HepG2 (cell line): ENCODE results near the gene VEZF1. TPM values are rescaled to one million over a fixed set of nuclear protein-coding genes. Genes with fewer than 3 reads are reported as not detected.

Experiments
- GATAD2A ChIP-seq: IDR thresholded peaks from 2 replicates; pipeline ENCODE4 v1.6.1; 2016
- IKZF4 ChIP-seq: sonication (generic); formaldehyde crosslinking; IDR thresholded peaks from 2 replicates; pipeline ENCODE4 v1.5.1; 2020; ENCODE audit warnings: borderline replicate concordance, mild to moderate bottlenecking, low read depth, missing genetic modification reagents; ENCODE audit errors: not compliant biosample characterization
- KDM6A ChIP-seq: IDR thresholded peaks from 2 replicates; pipeline ENCODE4 v1.6.1; 2016; ENCODE audit warnings: low read depth
- NFE2 ChIP-seq: sonication (generic); formaldehyde crosslinking; IDR thresholded peaks from 2 replicates; pipeline ENCODE4 v1.4.0; 2020; ENCODE audit warnings: missing genetic modification reagents
- PHF21A ChIP-seq: sonication (generic); formaldehyde crosslinking; IDR thresholded peaks from 2 replicates; pipeline ENCODE4 v1.5.0; 2020; ENCODE audit warnings: mild to moderate bottlenecking, missing genetic modification reagents
- RAD21 ChIP-seq: fragments of 450-650 bp; formaldehyde crosslinking; IDR thresholded peaks from 2 replicates; pipeline ENCODE4 v1.5.0; 2020; ENCODE audit warnings: mild to moderate bottlenecking
- RORA ChIP-seq: sonication (generic); formaldehyde crosslinking; IDR thresholded peaks from 2 replicates; pipeline ENCODE4 v1.5.0; 2020; ENCODE audit warnings: mild to moderate bottlenecking, missing genetic modification reagents, moderate library complexity
- ZNF317 ChIP-seq: sonication (generic); formaldehyde crosslinking; IDR thresholded peaks from 2 replicates; pipeline ENCODE4 v1.5.0; 2020; ENCODE audit warnings: mild to moderate bottlenecking, missing genetic modification reagents
- ZNF335 ChIP-seq: sonication (generic); formaldehyde crosslinking; IDR thresholded peaks from 2 replicates; pipeline ENCODE4 v1.4.0; 2020; ENCODE audit warnings: missing genetic modification reagents
- ZNF367 ChIP-seq: sonication (generic); formaldehyde crosslinking; IDR thresholded peaks from 2 replicates; pipeline ENCODE4 v1.4.0; 2020; ENCODE audit warnings: missing genetic modification reagents, borderline replicate concordance
- polyA plus RNA-seq, 8 experiments: library from polyadenylated mRNA; depleted of rRNA in 3 of 8; stranded (reverse) in 7 of 8; unstranded in 1 of 8; fragments of >200 nt; fragmentation: Illumina TruSeq in 4 of 8; extraction: Trizol in 4 of 8; gene quantifications; 2 replicates each; pipeline versions ENCODE4 v1.2.1 to v1.2.3, GENCODE V29; 2011 to 2016; ENCODE audit warnings: low read depth in 4 of 8, missing spikeins in 1 of 8, mixed read lengths in 1 of 8; ENCODE audit not compliant: insufficient read depth in 1 of 8
- total RNA-seq, 5 experiments: library from RNA; depleted of rRNA; stranded (reverse); fragments of >200 nt; fragmentation: Illumina TruSeq; extraction: Trizol; gene quantifications; 2 replicates each; pipeline ENCODE4 v1.2.3, GENCODE V29; 2016; ENCODE audit warnings: low read depth in 1 of 5
- TF ChIP-seq, protein P1 (sequence below): sonication (generic); formaldehyde crosslinking; IDR thresholded peaks from 2 replicates; pipeline ENCODE4 v1.5.0; 2020; ENCODE audit warnings: mild to moderate bottlenecking, missing genetic modification reagents
- TF ChIP-seq, protein P2 (sequence below): sonication (generic); formaldehyde crosslinking; IDR thresholded peaks from 2 replicates; pipeline ENCODE4 v1.9.0; 2022; ENCODE audit warnings: missing genetic modification reagents, mild to moderate bottlenecking, borderline replicate concordance
- TF ChIP-seq, protein P3 (sequence below): IDR thresholded peaks from 2 replicates; pipeline ENCODE4 v1.6.1; 2016; ENCODE audit warnings: low read depth
- TF ChIP-seq, protein P4 (sequence below): sonication (generic); formaldehyde crosslinking; IDR thresholded peaks from 2 replicates; pipeline ENCODE4 v1.4.0; 2020; ENCODE audit warnings: mild to moderate bottlenecking, missing genetic modification reagents
- TF ChIP-seq, protein P5 (sequence below): sonication (generic); formaldehyde crosslinking; IDR thresholded peaks from 2 replicates; pipeline ENCODE4 v1.4.0; 2020; ENCODE audit warnings: missing genetic modification reagents

The VEZF1 gene
- total and polyA plus RNA-seq, 2 of the 13 experiments (the other 11 are each of a cell fraction or from before 2014, with no cell fraction given), result 45.9 to 49.7 TPM

DNA sequence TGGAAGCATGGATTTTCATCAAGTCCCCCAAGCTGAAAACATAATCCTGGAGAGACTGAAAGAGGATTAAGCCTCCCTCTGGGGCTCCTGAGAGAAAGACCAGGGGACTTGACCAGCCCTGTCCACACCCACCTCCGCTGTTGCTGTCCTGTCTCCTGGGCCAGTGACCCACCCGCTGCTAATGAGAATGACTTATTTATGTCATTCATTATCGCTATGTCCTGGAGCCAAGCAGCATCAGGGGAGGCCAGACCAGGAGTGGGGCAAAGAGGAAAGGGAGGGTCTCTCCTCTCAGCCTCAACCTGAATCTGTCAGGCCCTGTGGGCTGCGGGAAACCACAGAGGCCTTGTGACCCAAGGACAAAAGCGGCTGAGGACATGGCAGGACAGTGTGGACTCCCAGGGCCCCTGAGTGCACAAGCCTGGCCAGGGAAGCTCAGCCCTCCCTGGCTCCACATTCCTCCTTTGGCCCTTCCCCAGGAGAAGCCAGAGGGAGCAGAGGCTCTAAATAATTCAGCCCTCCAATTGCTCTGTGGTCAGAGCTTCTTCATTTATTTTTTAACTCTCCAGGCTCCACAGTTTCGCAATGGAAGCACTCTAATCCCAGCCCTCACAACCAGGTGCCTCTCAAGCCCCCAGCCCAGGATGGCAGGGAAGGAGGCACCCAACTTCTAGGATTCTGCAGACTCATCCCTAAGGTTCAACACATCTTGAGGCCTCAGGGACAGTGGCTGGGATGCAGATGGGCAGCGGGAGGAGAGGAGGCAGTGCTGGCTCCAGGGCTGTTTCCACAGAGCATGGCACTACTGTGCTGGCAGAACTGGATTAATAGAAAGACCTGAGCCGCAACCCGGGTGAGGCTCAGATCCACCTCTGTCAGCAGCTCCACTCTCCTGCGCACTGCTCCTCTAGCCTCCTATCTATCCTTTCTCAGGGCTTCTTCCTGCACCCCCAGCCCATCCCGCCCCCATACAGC is 51.9 kb downstream of the VEZF1 start (continued):
- TF ChIP-seq, protein P1, sequence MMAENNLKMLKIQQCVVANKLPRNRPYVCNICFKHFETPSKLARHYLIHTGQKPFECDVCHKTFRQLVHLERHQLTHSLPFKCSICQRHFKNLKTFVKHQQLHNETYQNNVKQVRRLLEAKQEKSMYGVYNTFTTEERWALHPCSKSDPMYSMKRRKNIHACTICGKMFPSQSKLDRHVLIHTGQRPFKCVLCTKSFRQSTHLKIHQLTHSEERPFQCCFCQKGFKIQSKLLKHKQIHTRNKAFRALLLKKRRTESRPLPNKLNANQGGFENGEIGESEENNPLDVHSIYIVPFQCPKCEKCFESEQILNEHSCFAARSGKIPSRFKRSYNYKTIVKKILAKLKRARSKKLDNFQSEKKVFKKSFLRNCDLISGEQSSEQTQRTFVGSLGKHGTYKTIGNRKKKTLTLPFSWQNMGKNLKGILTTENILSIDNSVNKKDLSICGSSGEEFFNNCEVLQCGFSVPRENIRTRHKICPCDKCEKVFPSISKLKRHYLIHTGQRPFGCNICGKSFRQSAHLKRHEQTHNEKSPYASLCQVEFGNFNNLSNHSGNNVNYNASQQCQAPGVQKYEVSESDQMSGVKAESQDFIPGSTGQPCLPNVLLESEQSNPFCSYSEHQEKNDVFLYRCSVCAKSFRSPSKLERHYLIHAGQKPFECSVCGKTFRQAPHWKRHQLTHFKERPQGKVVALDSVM (CRISPR knock-in tag), result peak; percentile 27; the same call in 1 of the 2 replicates
- TF ChIP-seq, protein P2, sequence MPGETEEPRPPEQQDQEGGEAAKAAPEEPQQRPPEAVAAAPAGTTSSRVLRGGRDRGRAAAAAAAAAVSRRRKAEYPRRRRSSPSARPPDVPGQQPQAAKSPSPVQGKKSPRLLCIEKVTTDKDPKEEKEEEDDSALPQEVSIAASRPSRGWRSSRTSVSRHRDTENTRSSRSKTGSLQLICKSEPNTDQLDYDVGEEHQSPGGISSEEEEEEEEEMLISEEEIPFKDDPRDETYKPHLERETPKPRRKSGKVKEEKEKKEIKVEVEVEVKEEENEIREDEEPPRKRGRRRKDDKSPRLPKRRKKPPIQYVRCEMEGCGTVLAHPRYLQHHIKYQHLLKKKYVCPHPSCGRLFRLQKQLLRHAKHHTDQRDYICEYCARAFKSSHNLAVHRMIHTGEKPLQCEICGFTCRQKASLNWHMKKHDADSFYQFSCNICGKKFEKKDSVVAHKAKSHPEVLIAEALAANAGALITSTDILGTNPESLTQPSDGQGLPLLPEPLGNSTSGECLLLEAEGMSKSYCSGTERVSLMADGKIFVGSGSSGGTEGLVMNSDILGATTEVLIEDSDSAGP, result peak; percentile 63; the same call in 1 of the 2 replicates
- TF ChIP-seq, protein P3, sequence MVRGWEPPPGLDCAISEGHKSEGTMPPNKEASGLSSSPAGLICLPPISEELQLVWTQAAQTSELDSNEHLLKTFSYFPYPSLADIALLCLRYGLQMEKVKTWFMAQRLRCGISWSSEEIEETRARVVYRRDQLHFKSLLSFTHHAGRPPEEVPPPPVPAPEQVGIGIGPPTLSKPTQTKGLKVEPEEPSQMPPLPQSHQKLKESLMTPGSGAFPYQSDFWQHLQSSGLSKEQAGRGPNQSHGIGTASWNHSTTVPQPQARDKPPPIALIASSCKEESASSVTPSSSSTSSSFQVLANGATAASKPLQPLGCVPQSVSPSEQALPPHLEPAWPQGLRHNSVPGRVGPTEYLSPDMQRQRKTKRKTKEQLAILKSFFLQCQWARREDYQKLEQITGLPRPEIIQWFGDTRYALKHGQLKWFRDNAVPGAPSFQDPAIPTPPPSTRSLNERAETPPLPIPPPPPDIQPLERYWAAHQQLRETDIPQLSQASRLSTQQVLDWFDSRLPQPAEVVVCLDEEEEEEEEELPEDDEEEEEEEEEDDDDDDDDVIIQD (CRISPR knock-in tag), result 0 out of 2 replicates have a peak, but pooled peaks have one; percentile 18
- TF ChIP-seq ZNF317, result no peak
- TF ChIP-seq, protein P4, sequence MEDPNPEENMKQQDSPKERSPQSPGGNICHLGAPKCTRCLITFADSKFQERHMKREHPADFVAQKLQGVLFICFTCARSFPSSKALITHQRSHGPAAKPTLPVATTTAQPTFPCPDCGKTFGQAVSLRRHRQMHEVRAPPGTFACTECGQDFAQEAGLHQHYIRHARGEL, result no peak
- TF ChIP-seq GATAD2A (CRISPR knock-in tag), result no peak; the same call in 1 of the 2 replicates
- no peak; the same call in 1 of the 2 replicates for TF ChIP-seq PHF21A
- TF ChIP-seq RORA, result no peak
- TF ChIP-seq, protein P5, sequence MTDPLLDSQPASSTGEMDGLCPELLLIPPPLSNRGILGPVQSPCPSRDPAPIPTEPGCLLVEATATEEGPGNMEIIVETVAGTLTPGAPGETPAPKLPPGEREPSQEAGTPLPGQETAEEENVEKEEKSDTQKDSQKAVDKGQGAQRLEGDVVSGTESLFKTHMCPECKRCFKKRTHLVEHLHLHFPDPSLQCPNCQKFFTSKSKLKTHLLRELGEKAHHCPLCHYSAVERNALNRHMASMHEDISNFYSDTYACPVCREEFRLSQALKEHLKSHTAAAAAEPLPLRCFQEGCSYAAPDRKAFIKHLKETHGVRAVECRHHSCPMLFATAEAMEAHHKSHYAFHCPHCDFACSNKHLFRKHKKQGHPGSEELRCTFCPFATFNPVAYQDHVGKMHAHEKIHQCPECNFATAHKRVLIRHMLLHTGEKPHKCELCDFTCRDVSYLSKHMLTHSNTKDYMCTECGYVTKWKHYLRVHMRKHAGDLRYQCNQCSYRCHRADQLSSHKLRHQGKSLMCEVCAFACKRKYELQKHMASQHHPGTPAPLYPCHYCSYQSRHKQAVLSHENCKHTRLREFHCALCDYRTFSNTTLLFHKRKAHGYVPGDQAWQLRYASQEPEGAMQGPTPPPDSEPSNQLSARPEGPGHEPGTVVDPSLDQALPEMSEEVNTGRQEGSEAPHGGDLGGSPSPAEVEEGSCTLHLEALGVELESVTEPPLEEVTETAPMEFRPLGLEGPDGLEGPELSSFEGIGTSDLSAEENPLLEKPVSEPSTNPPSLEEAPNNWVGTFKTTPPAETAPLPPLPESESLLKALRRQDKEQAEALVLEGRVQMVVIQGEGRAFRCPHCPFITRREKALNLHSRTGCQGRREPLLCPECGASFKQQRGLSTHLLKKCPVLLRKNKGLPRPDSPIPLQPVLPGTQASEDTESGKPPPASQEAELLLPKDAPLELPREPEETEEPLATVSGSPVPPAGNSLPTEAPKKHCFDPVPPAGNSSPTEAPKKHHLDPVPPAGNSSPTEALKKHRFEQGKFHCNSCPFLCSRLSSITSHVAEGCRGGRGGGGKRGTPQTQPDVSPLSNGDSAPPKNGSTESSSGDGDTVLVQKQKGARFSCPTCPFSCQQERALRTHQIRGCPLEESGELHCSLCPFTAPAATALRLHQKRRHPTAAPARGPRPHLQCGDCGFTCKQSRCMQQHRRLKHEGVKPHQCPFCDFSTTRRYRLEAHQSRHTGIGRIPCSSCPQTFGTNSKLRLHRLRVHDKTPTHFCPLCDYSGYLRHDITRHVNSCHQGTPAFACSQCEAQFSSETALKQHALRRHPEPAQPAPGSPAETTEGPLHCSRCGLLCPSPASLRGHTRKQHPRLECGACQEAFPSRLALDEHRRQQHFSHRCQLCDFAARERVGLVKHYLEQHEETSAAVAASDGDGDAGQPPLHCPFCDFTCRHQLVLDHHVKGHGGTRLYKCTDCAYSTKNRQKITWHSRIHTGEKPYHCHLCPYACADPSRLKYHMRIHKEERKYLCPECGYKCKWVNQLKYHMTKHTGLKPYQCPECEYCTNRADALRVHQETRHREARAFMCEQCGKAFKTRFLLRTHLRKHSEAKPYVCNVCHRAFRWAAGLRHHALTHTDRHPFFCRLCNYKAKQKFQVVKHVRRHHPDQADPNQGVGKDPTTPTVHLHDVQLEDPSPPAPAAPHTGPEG (CRISPR knock-in tag), result no peak
- no peak for TF ChIP-seq ZNF367 (CRISPR knock-in tag)
- no peak for TF ChIP-seq IKZF4
- TF ChIP-seq NFE2 (CRISPR knock-in tag), result no peak
- peak; percentile 38; the same call in 1 of the 2 replicates for TF ChIP-seq ZNF335
- TF ChIP-seq RAD21 (CRISPR knock-in tag), result no peak
- no peak for TF ChIP-seq KDM6A (CRISPR knock-in tag)
